ENCODE results near the gene LRRC23.
"Not testable (repeated sequence)": the region's sequence is repeated elsewhere in the genome, so short reads cannot be mapped to it uniquely, and the experiment has no call there.

Gene LRRC23

DNA sequence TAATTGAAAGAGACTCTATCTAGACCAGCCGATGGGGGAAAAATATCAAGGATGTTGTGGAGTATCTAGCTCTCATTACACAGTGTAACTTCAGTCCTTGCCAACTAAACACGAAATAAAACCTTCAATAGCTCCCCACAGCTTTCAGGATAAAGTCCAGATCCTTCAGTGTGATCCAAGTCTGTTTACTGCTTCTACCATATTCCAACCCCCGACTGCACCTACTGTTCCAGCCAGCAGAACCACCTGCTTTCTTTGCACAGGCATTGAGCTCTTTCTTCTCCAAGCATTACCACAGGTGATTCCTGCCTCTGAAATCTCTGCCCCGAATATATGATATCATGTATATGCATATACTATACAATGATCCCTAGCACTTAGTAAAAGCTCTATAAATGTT is 2.2 kb upstream of the LRRC23 start:
- DNase-seq (ENCODE audit: low spot score), result no peak

DNA sequence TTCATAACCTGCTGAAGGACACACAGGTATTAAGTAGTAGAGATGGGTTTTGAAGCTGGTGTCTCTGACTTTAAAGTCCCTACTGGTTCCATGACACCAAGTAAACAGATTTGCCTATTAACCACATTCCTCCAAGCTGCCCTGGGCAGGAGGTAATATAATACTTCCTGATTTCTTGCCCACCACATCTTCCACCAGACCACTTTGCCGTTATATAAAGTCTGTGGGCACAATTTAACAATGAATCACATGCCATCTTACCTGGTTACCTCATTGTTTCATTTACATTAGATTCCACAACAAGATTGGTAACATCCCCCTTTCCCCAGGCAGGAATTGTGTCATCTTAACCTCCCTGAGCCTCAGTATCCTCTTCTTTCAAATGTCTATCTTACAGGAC is 900 bp upstream of the LRRC23 start:
- no peak for DNase-seq (ENCODE audit: low spot score)

GRCh38 chr12:6905414-6906040 is 905 bp downstream of the LRRC23 start:
- no peak for DNase-seq (ENCODE audit: low spot score)

- not testable (repeated sequence) for DNase-seq (ENCODE audit: low spot score)
Observed at GRCh38 chr12:6908141-6908540, 3.5 kb downstream of the LRRC23 start.

DNA sequence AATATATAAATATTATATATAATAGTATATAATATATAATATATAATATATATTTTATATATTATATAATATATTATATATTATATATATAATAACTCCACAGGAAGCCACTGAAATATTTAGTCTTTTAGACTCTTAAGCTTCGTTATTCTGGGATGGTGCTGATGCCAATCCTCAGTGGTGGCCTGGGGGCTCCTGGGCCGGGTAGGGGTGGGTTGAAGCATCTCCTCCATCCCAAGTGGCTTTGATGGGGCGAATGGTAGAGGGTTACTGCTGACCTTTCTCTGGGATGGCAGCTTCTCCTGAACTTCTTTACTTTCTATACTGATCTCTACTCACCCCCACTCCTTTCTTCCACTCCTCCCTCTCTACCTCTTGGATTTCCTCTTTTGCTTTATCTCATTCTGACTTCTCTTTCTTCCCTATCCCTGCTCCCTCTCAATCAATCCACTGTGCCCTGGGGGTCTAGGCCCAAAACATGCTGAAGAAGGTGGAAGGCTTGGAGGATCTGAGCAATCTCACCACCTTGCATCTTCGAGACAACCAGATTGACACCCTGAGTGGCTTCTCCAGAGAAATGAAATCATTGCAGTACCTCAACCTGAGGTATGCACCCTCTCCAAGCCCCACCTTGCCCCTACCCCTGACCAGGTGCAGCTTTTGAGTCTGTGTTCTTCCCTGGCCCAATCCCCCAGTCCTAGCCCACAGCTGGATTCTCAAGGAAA is 5.0 kb downstream of the LRRC23 start:
- no peak for DNase-seq (ENCODE audit: low spot score)

DNA sequence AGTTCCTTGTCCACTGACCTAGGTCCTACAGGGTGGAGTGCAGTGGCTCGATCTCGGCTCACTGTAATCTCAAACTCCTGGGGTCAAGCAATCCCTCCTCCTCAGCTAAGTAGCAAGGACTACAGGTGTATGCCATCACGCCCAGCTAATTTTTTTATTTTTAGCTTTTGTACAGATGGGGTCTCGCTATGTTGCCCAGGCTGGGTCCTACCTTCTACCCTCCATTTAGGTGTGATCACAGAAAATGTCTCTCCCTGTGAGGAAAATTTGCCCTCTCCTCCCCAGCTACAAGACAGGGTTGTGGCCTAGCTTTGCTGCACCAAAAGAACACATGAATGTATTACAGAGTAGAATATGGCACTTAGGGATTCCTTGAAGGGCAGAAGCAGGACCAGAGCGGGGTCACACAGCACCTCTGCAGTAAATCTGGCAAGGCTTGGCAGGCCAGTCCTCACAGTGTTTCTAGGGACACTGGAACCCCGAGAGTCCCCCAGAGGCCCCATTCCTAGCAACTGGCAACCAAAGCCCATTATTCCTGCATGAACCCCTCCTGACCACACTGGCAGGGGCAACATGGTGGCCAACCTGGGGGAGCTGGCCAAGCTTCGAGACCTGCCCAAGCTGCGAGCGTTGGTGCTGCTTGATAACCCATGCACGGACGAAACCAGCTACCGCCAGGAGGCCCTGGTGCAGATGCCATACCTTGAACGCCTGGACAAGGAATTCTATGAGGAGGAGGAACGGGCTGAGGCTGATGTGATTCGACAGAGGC is 7.7 kb downstream of the LRRC23 start:
- DNase-seq (ENCODE audit: low spot score), result no peak

DNA sequence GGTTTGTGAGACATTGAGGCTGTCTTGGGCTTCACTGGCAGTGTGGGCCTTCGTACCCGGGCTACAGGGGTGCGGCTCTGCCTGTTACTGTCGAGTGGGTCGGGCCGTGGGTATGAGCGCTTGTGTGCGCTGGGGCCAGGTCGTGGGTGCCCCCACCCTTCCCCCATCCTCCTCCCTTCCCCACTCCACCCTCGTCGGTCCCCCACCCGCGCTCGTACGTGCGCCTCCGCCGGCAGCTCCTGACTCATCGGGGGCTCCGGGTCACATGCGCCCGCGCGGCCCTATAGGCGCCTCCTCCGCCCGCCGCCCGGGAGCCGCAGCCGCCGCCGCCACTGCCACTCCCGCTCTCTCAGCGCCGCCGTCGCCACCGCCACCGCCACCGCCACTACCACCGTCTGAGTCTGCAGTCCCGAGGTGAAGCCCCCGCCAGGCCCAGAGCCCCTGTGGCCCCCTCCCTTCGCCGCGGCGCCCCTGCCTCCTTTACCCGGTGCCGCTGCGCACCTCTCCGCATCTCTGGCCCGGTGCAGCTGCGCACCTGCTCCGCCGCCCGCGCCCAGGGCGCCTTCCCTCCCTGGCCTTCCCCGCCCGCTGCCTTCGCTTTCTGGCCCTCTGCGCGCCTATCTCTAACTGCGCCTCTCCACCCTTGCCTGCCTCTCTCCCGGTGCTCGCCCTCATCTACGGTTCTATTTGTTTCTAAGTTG is 9.8 kb downstream of the LRRC23 start, which contains the start of gene ENO2:
Gene ENO2, plus strand, starts transcription at position 335 of the 701 bp plus-strand sequence. CDS start 1,253 bp downstream, outside the sequence.
- DNase-seq (ENCODE audit: low spot score), result peak; percentile 87

DNA sequence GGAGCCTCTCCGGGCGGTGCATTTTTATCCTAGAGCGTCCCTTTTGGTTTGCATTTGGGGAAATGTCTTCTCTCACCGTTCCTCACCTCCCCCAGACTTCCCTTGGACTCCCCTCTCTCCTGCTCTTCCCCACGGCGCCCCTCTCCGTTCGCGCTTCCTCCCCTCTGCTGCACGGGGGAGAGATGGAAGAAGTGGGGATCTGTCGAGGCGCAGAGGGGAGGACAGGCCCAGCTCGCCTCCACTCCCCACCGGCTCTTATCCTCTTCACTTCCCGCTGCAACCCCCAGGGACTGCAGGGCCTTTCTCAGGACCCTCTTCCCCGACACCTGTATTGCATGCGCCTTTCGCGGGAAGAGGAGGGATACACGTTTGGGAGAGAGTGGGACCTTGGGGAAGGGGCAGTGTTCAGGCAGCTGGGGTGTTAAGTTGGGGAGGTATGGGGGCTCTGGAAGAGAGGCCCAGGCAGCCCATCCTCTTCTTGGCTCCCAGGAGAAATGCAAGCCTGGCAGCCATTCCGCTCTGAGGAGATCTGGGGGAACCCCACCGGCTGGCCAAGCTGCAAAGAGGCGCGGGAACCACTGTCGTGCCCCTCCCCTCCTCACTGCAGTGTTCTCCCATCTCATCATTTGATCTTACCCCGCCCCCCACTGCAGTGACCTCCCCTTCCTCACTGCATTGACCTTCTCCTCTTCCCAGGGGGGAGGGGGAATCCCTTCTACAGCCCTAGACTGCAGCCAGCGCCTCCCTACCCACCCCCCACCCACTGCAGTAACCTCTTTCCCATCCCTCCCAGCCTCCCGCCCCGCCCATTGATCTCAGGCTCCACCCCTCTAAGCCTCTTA is 10.5 kb downstream of the LRRC23 start:
- no peak for DNase-seq (ENCODE audit: low spot score)

GRCh38 chr12:6915789-6916285 is 11.2 kb downstream of the LRRC23 start:
- DNase-seq (ENCODE audit: low spot score), result no peak

- DNase-seq (ENCODE audit: low spot score), result no peak
Observed at GRCh38 chr12:6916426-6917200, 12.0 kb downstream of the LRRC23 start.

DNA sequence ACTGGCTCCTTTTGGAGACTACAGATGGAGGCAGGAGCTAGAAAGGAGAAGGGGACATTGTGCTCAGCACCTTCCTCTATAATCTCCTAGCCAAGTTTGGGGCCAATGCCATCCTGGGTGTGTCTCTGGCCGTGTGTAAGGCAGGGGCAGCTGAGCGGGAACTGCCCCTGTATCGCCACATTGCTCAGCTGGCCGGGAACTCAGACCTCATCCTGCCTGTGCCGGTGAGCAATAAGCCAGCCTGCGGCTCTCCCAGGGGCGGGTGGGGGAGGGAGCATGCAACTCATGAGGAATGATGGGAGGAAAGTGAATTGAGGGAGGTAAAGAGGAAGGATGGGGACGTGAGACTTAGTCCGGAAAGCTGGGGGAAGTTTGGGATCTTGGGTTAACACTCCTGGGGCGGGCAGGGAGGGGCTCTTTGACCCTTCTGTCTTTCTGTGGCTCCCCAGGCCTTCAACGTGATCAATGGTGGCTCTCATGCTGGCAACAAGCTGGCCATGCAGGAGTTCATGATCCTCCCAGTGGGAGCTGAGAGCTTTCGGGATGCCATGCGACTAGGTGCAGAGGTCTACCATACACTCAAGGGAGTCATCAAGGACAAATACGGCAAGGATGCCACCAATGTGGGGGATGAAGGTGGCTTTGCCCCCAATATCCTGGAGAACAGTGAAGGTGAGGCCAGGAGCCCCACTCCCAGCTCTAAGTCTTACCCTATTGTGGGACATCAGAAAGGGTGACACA is 13.0 kb downstream of the LRRC23 start:
- no peak for DNase-seq (ENCODE audit: low spot score)

DNA sequence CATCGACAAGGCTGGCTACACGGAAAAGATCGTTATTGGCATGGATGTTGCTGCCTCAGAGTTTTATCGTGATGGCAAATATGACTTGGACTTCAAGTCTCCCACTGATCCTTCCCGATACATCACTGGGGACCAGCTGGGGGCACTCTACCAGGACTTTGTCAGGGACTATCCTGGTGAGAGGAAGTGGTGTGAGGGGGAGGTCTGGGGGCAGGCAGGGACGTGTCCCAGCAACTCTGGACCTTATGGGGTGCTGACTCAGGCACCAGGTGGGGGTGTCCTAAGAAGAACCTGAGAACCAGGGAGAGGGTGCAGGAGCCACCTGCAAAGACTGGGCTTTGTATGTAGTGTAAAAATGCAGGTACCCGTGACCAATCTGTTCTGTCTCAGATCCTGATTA is 15.0 kb downstream of the LRRC23 start:
- DNase-seq (ENCODE audit: low spot score), result no peak

- no peak for DNase-seq (ENCODE audit: low spot score)
Observed at GRCh38 chr12:6921539-6921938, 16.9 kb downstream of the LRRC23 start.

- no peak for DNase-seq (ENCODE audit: low spot score)
Observed at GRCh38 chr12:6921996-6922946, 17.6 kb downstream of the LRRC23 start.

DNA sequence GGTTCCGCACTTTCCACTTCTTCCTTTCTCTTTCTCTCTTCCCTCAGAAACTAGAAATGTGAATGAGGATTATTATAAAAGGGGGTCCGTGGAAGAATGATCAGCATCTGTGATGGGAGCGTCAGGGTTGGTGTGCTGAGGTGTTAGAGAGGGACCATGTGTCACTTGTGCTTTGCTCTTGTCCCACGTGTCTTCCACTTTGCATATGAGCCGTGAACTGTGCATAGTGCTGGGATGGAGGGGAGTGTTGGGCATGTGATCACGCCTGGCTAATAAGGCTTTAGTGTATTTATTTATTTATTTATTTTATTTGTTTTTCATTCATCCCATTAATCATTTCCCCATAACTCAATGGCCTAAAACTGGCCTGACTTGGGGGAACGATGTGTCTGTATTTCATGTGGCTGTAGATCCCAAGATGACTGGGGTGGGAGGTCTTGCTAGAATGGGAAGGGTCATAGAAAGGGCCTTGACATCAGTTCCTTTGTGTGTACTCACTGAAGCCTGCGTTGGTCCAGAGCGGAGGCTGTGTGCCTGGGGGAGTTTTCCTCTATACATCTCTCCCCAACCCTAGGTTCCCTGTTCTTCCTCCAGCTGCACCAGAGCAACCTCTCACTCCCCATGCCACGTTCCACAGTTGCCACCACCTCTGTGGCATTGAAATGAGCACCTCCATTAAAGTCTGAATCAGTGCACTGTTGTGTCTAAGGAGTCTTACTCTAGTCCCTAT is 18.5 kb downstream of the LRRC23 start:
- no peak for DNase-seq (ENCODE audit: low spot score)

GRCh38 chr12:6923851-6924250 is 19.2 kb downstream of the LRRC23 start:
- DNase-seq (ENCODE audit: low spot score), result no peak

GRCh38 chr12:6925239-6925539 is 20.6 kb downstream of the LRRC23 start:
- no peak for DNase-seq (ENCODE audit: low spot score)
